DND-41 (cell line): ENCODE data around the gene DLGAP1.

ENCODE experiments used
- ATAC-seq: fragments of 200-7000 bp; cut with Tn5 transposase; 3 replicates; pipeline ENCODE4 v1.9.1; 2021; ENCODE audit warnings: low read depth; ENCODE audit not compliant: insufficient read depth
- DNase-seq: peaks from one replicate; pipeline ENCODE4 v3.0.0-alpha.2; 2020
- H2AFZ ChIP-seq: 2 replicates; pipeline ENCODE4 v1.6.0; 2012; ENCODE audit warnings: low read depth, low read length
- H3K27ac ChIP-seq: 2 replicates; pipeline ENCODE4 v1.5.1; 2012; ENCODE audit warnings: low read length, inconsistent platforms
- H3K27me3 ChIP-seq: fragments of 200-600 bp; sonication (generic); 2 replicates; pipeline ENCODE4 v1.6.0; 2012; ENCODE audit warnings: low read length, mild to moderate bottlenecking, inconsistent platforms; ENCODE audit not compliant: insufficient read depth, poor library complexity
- H3K36me3 ChIP-seq: 2 replicates; pipeline ENCODE4 v1.5.1; 2012; ENCODE audit warnings: low read length, inconsistent platforms; ENCODE audit not compliant: insufficient read depth
- H3K4me1 ChIP-seq: 2 replicates; pipeline ENCODE4 v1.5.1; 2012; ENCODE audit warnings: mild to moderate bottlenecking, low read length; ENCODE audit not compliant: insufficient read depth
- H3K4me2 ChIP-seq: 2 replicates; pipeline ENCODE4 v1.6.0; 2012; ENCODE audit warnings: mild to moderate bottlenecking, moderate library complexity, low read length, inconsistent platforms; ENCODE audit not compliant: insufficient read depth
- H3K4me3 ChIP-seq, 2 experiments: fragments of 200-600 bp in 1 of 2; shearing (Covaris generic) in 1 of 2; 2 replicates each; pipeline ENCODE4 v1.5.1; 2012 to 2016; ENCODE audit warnings: inconsistent platforms in 2 of 2, low read length in 2 of 2, mild to moderate bottlenecking in 2 of 2, low read depth in 1 of 2, moderate library complexity in 1 of 2
- H3K79me2 ChIP-seq: 2 replicates; pipeline ENCODE4 v1.6.0; 2012; ENCODE audit warnings: low read length, inconsistent platforms; ENCODE audit not compliant: insufficient read depth
- H3K9ac ChIP-seq: 2 replicates; pipeline ENCODE4 v1.6.0; 2012; ENCODE audit warnings: low read depth, mild to moderate bottlenecking, inconsistent platforms, low read length, moderate library complexity
- H3K9me3 ChIP-seq: 2 replicates; pipeline ENCODE4 v1.5.1; 2012; ENCODE audit warnings: low read length, moderate library complexity, mild to moderate bottlenecking, inconsistent platforms; ENCODE audit not compliant: insufficient read depth, severe bottlenecking
- H4K20me1 ChIP-seq: 2 replicates; pipeline ENCODE4 v1.6.0; 2012; ENCODE audit warnings: low read length; ENCODE audit not compliant: insufficient read depth
- CTCF ChIP-seq: IDR thresholded peaks from 2 replicates; pipeline ENCODE4 v1.5.1; 2012; ENCODE audit warnings: borderline replicate concordance, low read length, moderate library complexity, mild to moderate bottlenecking; ENCODE audit not compliant: poor library complexity, severe bottlenecking; ENCODE audit errors: extremely low read depth
- EZH2 ChIP-seq: IDR thresholded peaks from 3 replicates; pipeline ENCODE4 v1.6.1; 2012; ENCODE audit warnings: borderline replicate concordance, low read depth, mild to moderate bottlenecking, moderate library complexity, low read length, inconsistent platforms; ENCODE audit not compliant: severe bottlenecking

Gene DLGAP1

DNA sequence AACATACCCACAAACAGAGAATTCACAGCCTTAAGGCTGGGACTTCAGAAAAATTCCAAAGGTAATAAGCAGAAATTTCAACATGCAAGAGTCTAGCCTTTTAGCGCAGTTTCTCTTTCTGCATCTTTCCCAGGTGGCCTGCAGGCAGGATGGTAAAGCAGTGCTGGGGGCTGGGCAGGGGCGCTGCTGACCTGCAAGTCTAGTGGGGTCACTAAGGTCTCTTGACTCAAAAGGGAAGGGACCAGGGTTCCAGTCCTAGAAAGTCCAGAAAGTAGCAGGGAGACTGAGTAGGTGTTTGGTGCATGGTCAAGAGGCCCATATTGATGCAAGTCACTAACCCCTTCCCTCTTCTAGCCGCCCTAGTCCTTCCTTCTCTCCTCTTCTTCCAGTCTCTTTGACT, 835.9 kb downstream of the DLGAP1 start:
- Histone ChIP-seq H3K4me2 (no peak overlapping the region), H3K79me2 (no peaks in the 10 kb centered on the region), H3K4me1 (peaks cover 14% of the 10 kb centered on the region), H4K20me1 (no peaks in the 10 kb centered on the region), H3K27me3 (no peaks in the 10 kb centered on the region), H3K27ac (no peak overlapping the region), H3K36me3 (no peaks in the 10 kb centered on the region), H3K9me3 (no peaks in the 10 kb centered on the region), H2AFZ (no peak overlapping the region), H3K9ac (no peak overlapping the region), H3K4me3 (no peak overlapping the region)
- ATAC-seq (no peak), DNase-seq (no peak)
- TF ChIP-seq CTCF (no peak), EZH2 (no peak)

DNA sequence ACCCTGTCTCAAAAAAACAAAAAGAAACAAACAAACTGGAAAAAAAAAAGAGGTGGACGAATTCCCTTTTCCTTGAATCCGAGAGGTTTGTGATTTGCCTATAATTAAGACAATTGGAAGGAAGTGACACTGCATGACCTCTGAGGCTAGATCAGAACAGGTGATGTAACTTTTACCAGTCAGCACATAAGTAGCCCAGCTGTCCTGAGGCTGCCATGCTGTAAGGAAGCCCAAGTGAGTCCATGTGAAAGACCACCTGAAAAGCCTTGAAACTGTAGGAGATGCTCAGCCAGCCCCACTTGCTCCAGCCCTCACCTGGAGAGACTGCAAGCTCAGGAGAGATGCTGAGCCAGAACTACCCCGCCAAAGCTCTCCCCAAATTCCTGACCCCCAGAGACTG, 838.4 kb downstream of the DLGAP1 start:
- H3K27ac ChIP-seq, result no peak overlapping the region

GRCh38 chr18:3616142-3616541, 839.0 kb downstream of the DLGAP1 start:
- no peak overlapping the region for H2AFZ ChIP-seq
- no peak overlapping the region for H3K9ac ChIP-seq
- ATAC-seq (no peak), DNase-seq (no peak)
- no peaks in the 10 kb centered on the region for H3K79me2 ChIP-seq
- H3K4me1 ChIP-seq, result no peaks in the 10 kb centered on the region
- H3K9me3 ChIP-seq, result no peaks in the 10 kb centered on the region
- no peaks in the 10 kb centered on the region for H3K36me3 ChIP-seq
- no peak overlapping the region for H3K4me2 ChIP-seq
- no peak overlapping the region for H3K4me3 ChIP-seq
- H4K20me1 ChIP-seq, result no peaks in the 10 kb centered on the region
- TF ChIP-seq EZH2 (no peak), CTCF (no peak)
- H3K27me3 ChIP-seq, result no peaks in the 10 kb centered on the region
- H3K27ac ChIP-seq, result no peak overlapping the region

More for the DNA sequence above, 838.4 kb downstream of the DLGAP1 start:
- ATAC-seq, result no peak; the same call in 2 of the 3 replicates
- no peaks in the 10 kb centered on the region for H3K27me3 ChIP-seq
- H2AFZ ChIP-seq, result no peak overlapping the region
- H3K9ac ChIP-seq, result no peak overlapping the region
- no peaks in the 10 kb centered on the region for H4K20me1 ChIP-seq
- H3K9me3 ChIP-seq, result no peaks in the 10 kb centered on the region
- no peaks in the 10 kb centered on the region for H3K4me1 ChIP-seq
- no peak overlapping the region for H3K4me2 ChIP-seq
- DNase-seq, result no peak
- no peaks in the 10 kb centered on the region for H3K79me2 ChIP-seq
- no peak for TF ChIP-seq CTCF
- no peak for TF ChIP-seq EZH2
- H3K4me3 ChIP-seq, result no peak overlapping the region
- no peaks in the 10 kb centered on the region for H3K36me3 ChIP-seq
